ENCODE results near the gene SNX21.

- TF ChIP-seq POLR2A (IDR thresholded peaks at IDR 0.05; ENCODE audit: low read length) (no peak), GATA3 (IDR thresholded peaks at IDR 0.05; ENCODE audit: borderline replicate concordance) (no peak), SMC3 (IDR thresholded peaks at IDR 0.05) (no peak), MYC (IDR thresholded peaks at IDR 0.05; ENCODE audit: borderline replicate concordance, low read length) (no peak), EHMT2 (IDR thresholded peaks at IDR 0.05; ENCODE audit: low read depth) (no peak), HOXA7 (CRISPR knock-in tag; IDR thresholded peaks at IDR 0.05) (no peak)
- TF ChIP-seq, protein P1, sequence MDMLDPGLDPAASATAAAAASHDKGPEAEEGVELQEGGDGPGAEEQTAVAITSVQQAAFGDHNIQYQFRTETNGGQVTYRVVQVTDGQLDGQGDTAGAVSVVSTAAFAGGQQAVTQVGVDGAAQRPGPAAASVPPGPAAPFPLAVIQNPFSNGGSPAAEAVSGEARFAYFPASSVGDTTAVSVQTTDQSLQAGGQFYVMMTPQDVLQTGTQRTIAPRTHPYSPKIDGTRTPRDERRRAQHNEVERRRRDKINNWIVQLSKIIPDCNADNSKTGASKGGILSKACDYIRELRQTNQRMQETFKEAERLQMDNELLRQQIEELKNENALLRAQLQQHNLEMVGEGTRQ (IDR thresholded peaks at IDR 0.05) = no peak
- TF ChIP-seq, protein P2, sequence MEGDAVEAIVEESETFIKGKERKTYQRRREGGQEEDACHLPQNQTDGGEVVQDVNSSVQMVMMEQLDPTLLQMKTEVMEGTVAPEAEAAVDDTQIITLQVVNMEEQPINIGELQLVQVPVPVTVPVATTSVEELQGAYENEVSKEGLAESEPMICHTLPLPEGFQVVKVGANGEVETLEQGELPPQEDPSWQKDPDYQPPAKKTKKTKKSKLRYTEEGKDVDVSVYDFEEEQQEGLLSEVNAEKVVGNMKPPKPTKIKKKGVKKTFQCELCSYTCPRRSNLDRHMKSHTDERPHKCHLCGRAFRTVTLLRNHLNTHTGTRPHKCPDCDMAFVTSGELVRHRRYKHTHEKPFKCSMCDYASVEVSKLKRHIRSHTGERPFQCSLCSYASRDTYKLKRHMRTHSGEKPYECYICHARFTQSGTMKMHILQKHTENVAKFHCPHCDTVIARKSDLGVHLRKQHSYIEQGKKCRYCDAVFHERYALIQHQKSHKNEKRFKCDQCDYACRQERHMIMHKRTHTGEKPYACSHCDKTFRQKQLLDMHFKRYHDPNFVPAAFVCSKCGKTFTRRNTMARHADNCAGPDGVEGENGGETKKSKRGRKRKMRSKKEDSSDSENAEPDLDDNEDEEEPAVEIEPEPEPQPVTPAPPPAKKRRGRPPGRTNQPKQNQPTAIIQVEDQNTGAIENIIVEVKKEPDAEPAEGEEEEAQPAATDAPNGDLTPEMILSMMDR (IDR thresholded peaks at IDR 0.05) = no peak
- TF ChIP-seq, protein P3, sequence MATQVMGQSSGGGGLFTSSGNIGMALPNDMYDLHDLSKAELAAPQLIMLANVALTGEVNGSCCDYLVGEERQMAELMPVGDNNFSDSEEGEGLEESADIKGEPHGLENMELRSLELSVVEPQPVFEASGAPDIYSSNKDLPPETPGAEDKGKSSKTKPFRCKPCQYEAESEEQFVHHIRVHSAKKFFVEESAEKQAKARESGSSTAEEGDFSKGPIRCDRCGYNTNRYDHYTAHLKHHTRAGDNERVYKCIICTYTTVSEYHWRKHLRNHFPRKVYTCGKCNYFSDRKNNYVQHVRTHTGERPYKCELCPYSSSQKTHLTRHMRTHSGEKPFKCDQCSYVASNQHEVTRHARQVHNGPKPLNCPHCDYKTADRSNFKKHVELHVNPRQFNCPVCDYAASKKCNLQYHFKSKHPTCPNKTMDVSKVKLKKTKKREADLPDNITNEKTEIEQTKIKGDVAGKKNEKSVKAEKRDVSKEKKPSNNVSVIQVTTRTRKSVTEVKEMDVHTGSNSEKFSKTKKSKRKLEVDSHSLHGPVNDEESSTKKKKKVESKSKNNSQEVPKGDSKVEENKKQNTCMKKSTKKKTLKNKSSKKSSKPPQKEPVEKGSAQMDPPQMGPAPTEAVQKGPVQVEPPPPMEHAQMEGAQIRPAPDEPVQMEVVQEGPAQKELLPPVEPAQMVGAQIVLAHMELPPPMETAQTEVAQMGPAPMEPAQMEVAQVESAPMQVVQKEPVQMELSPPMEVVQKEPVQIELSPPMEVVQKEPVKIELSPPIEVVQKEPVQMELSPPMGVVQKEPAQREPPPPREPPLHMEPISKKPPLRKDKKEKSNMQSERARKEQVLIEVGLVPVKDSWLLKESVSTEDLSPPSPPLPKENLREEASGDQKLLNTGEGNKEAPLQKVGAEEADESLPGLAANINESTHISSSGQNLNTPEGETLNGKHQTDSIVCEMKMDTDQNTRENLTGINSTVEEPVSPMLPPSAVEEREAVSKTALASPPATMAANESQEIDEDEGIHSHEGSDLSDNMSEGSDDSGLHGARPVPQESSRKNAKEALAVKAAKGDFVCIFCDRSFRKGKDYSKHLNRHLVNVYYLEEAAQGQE (IDR thresholded peaks at IDR 0.05) = no peak
- TF ChIP-seq, protein P4, sequence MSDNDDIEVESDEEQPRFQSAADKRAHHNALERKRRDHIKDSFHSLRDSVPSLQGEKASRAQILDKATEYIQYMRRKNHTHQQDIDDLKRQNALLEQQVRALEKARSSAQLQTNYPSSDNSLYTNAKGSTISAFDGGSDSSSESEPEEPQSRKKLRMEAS (IDR thresholded peaks at IDR 0.05) = no peak
Measured at GRCh38 chr20:45873409-45874103, 40.0 kb downstream of the SNX21 start.

Measured in A549 (cell line).